Measurements from ENCODE around the gene OVOL3.
A peak's percentile ranks its signal among the peaks of the same experiment; 100 is the strongest.
"Not testable (repeated sequence)": the region's sequence is repeated elsewhere in the genome, so short reads cannot be mapped to it uniquely, and the experiment has no call there.

Gene OVOL3

DNA sequence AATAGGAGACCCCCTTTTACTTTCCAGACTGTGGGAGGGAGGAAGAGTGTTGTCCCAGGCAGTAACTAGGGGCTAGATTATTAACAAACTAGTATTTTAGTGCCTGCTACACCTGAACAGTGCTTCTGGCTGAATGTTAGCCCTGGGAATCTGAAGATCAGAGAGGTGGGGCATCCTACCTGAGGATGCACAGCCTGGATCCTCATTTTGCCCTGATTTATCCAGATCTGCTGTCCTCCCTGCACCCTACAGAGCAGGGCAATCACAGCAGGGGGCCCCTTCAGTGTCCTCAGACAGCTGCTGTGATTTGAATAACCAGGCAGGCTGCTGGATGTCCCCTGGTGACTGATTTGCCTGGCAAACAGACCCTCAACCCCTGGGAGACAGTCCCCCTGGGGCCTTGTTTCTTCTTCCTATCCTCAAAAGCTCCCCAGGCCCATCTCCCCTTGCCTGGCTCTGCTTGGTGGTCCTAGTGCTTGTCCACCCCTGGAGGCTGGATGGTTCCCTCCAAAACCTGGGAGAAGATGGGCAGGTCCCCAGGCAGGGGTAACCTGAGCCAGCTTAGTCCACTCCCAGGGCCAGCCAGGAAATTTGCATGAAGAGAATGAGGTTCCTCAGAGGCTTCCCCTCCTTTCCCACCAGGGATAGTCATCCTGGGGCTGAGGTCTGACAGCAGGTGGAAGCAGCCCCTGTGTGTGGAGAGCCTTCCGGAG is at the start of gene OVOL3:
TSS of gene OVOL3 (plus strand) at position 657 of the 713 bp plus-strand sequence. CDS start 60 bp downstream, outside the sequence.
- Histone ChIP-seq H3K4me3 (ENCODE audit: low read depth, low read length) (no peak within 1 kb of the TSS), H3K27me3 (ENCODE audit: insufficient read depth, low read depth, severe bottlenecking) (no peaks in the 10 kb centered on the region), H3K27ac (peak within 1 kb of the TSS; percentile 27), H3K36me3 (peaks cover 41% of the 10 kb centered on the region), H3K9me3 (ENCODE audit: severe bottlenecking) (no peaks in the 10 kb centered on the region)
- DNase-seq, result peak; percentile 30
- TF ChIP-seq CTCF (IDR thresholded peaks at IDR 0.05; ENCODE audit: low read depth, low read length), result no peak

DNA sequence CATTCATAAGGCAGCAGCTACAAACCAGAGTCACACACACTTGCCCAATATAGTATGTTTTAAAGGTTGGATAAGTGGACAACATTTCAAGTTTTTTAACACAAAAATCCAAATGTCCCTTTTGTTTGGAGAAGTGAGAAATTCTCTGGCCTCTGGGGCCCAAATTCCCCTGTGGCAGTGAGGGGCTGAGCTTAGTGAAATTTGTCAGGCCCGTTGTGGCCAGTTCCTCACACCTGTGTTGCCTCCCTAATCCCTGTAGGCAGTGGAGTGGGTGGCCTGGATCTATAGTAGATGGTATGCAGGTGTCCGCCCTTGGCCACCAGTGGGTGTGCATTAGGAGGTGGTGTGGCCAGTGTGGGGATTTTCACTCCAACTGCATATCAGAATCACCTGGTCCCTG is 49.6 kb upstream of the OVOL3 start:
- Histone ChIP-seq H3K4me3 (ENCODE audit: low read depth, low read length) (no peak overlapping the region), H3K9me3 (ENCODE audit: severe bottlenecking) (no peaks in the 10 kb centered on the region), H3K36me3 (peaks cover 58% of the 10 kb centered on the region), H3K27ac (no peak overlapping the region), H3K27me3 (ENCODE audit: insufficient read depth, low read depth, severe bottlenecking) (no peaks in the 10 kb centered on the region)
- DNase-seq, result no peak
- TF ChIP-seq CTCF (IDR thresholded peaks at IDR 0.05; ENCODE audit: low read depth, low read length), result no peak

DNA sequence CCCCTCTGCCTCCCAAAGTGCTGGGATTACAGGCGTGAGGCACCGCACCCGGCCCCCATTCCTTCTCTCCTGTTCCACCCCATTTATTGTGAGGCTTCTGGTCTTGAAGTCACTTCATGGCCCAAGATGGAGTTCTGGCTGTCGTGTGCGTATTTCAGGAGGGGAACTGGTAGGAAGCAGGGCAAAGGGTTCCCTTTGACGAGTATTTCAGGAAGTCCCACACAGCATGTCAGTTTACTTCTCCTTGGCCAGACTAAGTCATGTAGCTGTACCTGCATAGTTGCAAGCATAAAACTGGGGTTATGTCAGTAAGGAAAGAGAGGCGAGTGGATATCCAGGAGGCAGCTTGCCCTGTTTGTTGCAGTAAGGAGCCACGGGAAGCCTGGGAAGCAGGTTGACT is 46.1 kb upstream of the OVOL3 start:
- DNase-seq, result no peak
- Histone ChIP-seq H3K27ac (no peak overlapping the region), H3K4me3 (ENCODE audit: low read depth, low read length) (no peak overlapping the region), H3K9me3 (ENCODE audit: severe bottlenecking) (no peaks in the 10 kb centered on the region), H3K27me3 (ENCODE audit: insufficient read depth, low read depth, severe bottlenecking) (no peaks in the 10 kb centered on the region), H3K36me3 (peaks cover 68% of the 10 kb centered on the region)
- TF ChIP-seq CTCF (IDR thresholded peaks at IDR 0.05; ENCODE audit: low read depth, low read length), result no peak

- no peak for DNase-seq
- peaks cover 66% of the 10 kb centered on the region for H3K36me3 ChIP-seq
- TF ChIP-seq CTCF (IDR thresholded peaks at IDR 0.05; ENCODE audit: low read depth, low read length), result no peak
- H3K4me3 ChIP-seq (ENCODE audit: low read depth, low read length), result no peak overlapping the region
- no peak overlapping the region for H3K27ac ChIP-seq
- H3K27me3 ChIP-seq (ENCODE audit: insufficient read depth, low read depth, severe bottlenecking), result no peaks in the 10 kb centered on the region
- H3K9me3 ChIP-seq (ENCODE audit: severe bottlenecking), result no peaks in the 10 kb centered on the region
These were observed 43.3 kb upstream of the OVOL3 start for GRCh38 chr19:36067681-36068080.

DNA sequence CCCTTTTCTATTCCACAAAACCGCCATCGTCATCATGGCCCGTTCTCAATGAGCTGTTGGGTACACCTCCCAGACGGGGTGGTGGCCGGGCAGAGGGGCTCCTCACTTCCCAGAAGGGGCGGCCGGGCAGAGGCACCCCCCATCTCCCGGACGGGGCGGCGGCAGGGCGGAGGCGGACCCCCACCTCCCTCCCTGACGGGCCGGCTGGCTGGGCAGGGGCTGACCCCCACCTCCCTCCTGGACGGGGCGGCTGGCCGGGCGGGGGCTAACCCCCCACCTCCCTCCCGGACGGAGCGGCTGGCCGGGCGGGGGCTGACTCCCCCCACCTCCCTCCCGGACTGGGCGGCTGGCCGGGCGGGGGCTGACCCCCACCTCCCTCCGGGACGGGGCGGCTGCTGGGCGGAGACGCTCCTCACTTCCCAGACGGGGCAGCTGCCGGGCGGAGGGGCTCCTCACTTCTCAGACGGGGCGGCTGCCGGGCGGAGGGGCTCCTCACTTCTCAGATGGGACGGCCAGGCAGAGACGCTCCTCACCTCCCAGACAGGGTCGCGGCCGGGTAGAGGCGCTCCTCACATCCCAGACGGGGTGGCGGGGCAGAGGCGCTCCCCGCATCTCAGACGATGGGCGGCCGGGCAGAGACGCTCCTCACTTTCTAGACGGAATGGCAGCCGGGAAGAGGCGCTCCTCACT is 42.0 kb upstream of the OVOL3 start:
- H3K4me3 ChIP-seq (ENCODE audit: low read depth, low read length); DNase-seq; H3K27me3 ChIP-seq (ENCODE audit: insufficient read depth, low read depth, severe bottlenecking); H3K9me3 ChIP-seq (ENCODE audit: severe bottlenecking); H3K27ac ChIP-seq: not testable (repeated sequence)
- peaks cover 67% of the 10 kb centered on the region for H3K36me3 ChIP-seq

DNA sequence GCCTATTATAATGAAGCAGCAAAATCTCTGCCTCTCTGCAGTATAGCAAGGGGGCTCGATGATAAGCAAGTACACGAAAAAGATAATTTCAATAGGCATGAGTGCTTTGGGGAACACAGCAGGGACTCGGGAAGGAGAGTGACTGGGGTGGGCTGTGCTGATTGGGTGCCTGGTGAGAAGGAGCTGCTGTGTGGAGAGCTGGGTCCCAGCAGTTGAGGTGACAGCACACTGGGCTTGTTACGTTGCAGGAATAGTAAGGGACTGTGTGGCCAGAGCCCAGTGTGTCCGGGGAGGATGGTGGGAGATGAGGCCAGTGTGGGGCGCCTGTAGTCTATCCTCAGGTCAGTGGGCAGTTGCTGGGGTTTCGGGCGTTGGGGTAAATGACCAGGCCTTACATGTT is 38.9 kb upstream of the OVOL3 start:
- Histone ChIP-seq H3K4me3 (ENCODE audit: low read depth, low read length) (no peak overlapping the region), H3K9me3 (ENCODE audit: severe bottlenecking) (no peaks in the 10 kb centered on the region), H3K36me3 (peaks cover 65% of the 10 kb centered on the region), H3K27ac (no peak overlapping the region), H3K27me3 (ENCODE audit: insufficient read depth, low read depth, severe bottlenecking) (no peaks in the 10 kb centered on the region)
- no peak for TF ChIP-seq CTCF (IDR thresholded peaks at IDR 0.05; ENCODE audit: low read depth, low read length)
- no peak for DNase-seq
